ENCODE results near the gene ALK.
"Not testable (repeated sequence)": the region's sequence is repeated elsewhere in the genome, so short reads cannot be mapped to it uniquely, and the experiment has no call there.

The ALK gene

DNA sequence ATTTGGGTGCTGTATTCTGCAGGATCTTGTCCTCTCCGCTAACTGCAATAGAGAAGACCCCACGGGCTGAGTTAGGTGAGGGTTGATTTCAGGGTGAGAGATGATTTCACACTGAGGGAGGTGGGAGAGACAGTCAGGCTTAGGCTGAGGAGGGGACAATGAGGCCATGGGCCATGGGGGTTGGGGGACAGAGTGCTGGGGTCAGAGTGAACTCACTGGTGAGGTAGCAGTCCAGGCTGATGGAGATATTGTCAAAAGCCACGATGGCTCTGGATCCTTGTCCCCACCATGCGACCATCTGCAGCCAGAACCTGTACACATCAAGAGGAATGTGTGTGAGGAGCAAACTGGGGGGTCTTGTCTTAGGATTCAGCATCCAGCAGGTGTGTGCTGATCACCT, 646.2 kb downstream of the ALK start:
- DNase-seq (ENCODE audit: low read depth) = no peak

DNA sequence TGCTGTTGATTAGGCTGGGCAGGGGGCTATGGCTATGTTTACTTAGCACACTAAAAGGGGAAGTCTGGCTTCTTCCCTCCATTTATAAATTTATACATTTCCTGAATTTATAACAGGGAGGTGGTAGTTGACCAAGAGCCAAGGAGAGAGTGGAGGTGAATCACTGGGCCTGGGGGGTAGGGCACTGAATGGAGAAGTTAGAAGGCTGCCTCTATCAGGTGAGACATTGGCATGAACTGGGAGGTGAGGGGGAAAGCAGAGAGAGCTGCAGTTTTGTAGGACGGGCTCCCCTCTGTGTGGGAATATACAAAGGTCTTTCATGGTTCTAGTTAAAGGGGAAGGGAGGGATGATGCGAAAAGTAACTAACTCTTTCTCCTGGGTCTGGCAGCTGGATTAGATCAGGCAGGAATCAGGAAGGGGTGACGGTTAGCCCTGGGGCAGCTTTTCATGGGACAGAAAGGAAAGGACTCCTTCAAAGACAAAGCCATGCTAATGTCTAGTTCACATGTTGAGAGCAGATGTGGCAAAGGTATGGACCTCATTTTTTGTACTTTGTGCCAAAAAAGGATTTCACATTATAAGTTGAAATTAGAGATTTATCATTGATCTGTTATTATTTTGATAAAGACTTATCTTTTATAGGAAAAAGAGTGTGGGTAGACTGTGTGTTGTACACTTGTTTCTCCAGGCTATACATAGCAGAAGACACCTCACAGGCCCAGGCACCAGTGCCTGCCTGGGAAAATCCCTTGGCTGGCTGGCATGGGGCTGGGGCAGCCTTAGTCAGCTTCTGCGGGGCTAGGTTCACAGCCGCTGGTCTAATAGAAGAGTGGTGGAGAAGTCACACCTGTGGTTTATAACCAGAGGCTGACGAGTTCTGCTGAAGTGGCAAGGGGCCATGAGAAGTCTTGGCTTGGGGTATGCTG, 647.4 kb downstream of the ALK start:
- no peak for DNase-seq (ENCODE audit: low read depth)

DNA sequence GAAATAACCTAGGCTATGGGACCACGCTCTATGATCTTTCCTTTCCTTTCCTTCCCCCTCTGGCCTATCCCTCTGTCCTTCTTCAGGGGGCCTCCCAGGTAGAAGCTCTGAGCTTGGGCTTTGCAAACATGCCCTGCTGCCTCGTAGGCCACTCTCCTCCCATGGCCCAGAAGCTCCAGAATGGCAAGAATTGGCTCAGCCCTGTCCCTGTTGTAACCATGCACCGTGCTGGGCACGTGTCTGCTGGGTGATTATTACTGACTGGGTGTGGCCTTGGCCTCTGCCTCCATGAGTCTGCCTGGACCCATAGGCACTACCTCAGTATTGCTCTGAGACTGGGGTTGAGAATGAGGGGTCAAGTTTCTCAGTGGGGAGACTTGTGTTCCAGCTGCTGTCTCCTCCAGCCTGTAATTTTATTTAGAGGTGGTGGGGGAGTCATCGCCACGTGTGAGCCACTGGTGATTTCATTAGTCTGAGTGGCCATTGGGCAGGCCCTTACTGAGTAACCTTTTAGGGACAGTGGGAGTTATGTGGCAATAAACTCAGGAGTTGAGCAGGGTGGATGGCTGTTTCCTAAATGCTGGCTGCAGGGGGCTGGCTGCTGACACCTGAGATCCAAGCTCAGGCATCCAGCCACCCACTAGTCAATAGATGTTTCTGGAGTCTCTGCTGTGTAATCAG, 648.2 kb downstream of the ALK start:
- DNase-seq (ENCODE audit: low read depth) = no peak

DNA sequence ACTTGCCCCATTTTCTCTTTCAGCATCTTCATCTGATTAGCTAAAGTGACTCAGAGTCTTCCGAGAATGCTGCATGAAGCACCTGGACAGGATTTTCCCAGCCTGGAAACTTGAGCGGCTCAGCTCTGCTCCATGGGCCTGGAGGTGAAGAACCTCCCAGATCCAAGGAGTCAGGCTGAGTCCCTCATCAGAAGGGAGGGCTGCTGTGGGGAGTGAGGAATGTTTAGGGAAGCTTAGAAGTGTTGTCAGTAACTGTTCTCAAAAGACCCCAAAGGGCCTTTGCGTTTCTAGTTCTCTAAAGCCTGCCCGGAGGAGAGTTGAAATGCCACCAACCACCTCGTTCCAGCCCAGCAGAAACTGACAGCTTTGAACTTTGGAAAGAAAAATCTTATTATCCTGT, 649.1 kb downstream of the ALK start:
- DNase-seq (ENCODE audit: low read depth) = no peak

DNA sequence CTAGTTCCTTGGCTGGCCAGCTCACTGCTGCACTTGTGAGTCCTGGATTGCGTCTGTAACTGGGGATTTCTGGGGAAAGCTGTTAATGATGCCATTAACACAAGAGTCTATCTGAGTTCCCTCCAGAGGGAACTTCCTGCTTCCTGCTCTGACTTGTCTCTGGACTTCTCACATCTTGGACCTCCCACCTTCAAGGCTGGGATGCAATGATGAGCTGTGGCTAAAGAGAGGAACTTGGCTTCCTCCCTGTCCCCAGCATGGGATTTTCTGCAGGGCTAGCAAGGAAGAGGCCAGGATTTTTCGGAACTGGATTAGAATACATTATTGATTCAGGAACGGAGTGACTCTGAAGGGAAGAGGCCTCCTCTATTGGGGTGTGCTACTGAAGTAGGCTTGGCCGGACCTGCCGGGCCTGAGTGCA, 650.7 kb downstream of the ALK start:
- no peak for DNase-seq (ENCODE audit: low read depth)

DNA sequence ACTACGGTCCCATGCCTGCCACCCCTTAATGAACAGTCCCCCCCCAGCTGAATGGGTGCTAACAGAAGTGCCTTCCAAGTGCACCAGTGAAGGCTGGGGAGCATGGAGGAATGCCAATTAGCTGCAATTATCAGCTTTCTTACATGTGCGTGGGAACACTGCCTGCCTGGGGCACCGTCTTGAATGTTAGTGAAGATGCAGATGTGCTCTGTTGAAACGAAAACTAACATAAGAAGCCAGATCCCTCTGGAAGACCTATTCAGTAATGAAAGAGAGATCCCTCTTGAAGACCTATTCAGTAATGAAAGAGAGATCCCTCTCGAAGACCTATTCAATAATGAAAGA, 651.6 kb downstream of the ALK start:
- DNase-seq (ENCODE audit: low read depth) = no peak

DNA sequence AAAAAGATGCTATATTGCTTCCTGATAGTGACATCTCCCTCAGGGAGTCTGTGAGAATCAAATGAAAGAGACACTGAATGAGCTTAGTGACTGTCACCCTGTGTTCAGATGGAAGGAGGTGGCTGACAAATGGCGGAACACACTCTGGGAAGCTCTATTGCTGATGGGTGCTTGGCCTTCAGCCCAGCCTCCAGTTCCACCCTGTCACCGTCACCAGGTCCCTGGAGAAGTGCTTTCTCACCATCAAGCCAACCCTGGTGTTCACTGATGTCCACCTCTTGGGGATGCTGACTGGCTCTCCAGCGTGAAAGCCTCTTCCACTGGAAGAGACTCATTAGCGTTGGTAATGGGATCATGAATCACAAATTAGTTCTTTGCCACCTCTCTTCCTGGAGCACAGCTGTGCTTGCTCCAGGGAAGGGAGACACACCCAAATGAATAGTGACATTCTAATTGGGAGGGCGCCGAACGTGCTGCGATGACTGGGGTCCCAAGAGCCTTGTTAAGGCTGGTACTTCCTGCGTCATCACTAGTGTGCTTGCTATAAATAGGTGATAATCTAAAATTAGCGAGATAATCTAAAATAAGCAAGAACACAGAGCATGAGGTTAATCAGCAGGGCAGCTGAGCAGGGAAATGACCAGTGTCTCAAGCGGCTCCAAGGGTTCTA, 652.2 kb downstream of the ALK start:
- no peak for DNase-seq (ENCODE audit: low read depth)

DNA sequence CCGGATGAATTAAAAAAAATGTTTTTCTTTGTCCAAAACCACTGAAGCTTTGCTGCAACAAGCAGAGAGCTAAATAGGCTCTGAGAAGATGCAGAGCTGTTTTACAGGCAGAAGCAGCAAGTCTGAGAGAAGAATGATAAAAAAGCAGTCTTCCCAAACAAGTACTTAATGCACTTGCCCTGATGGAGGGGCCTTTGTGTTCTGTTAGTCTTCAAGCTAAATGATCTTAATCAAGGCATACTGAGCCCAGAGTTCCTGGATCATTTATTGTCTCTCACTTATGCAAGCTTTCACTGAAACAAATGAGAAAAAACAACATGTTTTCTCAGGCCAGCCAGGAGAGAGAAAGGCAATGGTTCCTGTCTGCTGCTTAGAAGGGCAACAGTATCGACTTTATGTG, 653.7 kb downstream of the ALK start:
- DNase-seq (ENCODE audit: low read depth) = no peak

DNA sequence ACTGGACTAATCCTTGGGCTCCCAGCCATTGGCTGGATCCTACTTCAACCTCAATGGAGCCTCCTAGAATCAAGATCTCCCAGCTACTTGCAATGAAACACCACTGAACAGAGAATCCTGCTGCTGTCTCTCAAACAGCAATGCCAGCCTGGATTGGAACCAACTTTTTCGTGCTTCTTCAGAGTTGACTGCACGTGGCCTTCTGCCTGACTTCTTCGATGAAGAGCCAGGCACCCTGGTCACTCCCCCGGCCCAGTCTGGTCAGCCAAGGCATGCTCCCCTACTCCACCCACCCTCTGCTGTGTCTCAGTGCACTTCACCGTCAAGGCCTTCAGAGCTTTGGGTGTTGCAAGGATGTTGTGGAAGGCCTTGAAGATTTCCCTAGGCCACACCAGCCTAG, 657.5 kb downstream of the ALK start:
- DNase-seq (ENCODE audit: low read depth) = no peak

DNA sequence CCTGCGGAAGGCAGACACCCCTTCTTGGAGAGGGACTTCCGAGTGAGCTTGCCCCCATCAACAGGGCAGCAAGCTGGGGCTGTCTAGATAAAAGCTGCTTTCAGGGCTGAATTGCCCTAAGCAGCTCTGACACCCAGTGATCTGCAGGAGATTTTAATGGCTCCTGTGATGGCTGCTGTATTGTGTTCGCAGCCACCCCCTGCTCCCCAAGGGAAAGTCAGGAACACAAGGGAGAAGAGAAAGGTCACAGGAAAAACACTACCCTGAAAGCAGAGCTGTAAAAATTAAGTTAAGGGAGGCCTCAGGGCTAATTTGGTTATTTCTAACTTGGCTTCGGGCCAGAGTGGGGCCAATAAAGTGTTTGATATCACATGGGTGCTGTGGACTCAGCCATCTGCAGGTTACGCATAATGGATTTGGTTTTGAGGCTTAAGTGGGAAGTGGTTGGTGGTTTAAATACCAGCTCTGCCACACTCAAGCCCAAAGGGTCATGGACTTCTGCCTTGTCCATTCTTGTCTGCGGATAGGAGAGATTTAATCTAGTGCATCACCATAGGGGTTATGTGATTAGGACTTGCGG, 658.6 kb downstream of the ALK start:
- no peak for DNase-seq (ENCODE audit: low read depth)

DNA sequence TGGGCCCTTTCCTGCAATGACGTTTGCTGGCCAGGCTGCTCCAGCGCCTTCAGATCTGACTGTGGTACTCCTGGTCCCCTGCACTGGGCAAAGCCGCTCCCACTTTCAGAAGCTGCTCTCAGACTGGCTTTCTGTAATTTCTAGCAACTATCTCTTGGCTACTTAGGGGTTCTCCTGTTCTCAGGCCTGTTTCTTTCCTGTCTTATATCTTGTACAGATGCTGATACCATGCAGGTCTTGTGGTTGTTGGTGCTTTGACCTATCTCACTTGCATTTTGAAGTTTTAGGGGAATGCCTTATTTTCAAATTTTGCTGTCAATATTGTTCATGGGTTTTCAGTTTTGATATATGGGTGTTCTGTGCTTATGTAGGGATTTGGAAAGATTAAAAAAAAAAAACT, 660.4 kb downstream of the ALK start:
- DNase-seq (ENCODE audit: low read depth) = no peak

DNA sequence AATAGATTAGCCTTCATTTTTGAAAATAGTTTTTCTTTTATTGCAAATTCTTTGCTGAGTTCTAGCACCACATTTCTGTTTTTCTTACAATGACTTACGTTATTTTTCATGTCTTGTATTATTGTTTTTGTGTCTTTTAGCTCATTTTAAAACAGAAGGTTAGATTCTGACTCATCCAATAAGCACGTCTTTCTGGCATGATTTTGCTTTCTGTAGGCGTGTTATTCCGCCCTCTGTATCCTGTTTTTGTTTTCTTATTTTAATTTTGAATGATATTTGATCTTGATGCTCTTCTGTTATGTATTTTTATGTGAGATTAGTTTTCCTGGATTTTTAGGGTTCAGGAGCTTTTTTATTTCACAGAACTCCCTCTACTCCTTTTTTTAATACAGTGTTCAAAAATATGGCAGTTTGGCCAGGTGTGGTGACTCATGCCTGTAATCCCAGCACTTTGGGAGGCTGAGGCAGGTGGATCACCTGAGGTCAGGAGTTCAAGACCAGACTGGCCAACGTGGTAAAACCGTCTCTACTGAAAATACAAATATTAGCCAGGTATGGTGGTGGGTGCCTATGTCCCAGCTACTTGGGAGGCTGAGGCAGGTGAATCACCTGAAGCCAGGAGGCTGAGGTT, 661.1 kb downstream of the ALK start:
- peak; percentile 25 for DNase-seq (ENCODE audit: low read depth)

DNA sequence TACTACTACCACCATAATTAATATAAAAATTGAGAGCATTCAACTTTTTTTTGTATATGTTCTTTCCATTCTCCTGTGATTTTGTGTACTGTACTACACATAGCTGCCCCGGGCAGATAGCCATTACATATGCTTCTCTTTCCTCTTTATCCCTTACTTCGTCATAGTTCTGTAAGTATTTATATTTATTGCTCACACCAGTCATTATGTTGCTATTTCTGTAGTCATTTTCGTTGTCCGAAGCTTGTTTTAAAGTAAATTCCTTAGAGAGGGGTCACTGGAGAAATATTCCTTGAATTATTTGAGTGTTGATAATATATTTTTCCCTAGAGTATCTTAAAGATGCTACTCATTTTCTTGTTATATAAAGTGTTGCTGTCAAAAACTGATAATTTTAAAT, 662.2 kb downstream of the ALK start:
- no peak for DNase-seq (ENCODE audit: low read depth)

DNA sequence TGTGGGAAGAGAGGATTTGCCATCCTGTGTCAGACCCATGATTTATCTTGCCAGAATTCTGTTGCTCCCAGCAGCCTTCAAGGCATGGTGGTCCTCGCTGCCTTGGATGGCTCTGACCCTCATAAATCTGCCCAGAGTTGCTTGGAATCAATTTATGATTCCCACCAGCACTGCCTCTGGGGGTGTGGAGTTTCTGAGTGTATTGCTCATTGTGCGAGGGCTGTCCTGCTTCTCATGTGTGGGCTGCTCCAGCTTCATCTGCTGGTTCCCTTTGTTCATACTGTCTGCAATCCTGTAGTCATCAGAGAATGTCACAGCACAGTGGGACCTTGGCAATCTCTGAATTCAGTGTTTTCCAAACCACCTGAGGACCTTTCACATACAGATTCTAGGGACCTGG, 666.4 kb downstream of the ALK start:
- no peak for DNase-seq (ENCODE audit: low read depth)

DNA sequence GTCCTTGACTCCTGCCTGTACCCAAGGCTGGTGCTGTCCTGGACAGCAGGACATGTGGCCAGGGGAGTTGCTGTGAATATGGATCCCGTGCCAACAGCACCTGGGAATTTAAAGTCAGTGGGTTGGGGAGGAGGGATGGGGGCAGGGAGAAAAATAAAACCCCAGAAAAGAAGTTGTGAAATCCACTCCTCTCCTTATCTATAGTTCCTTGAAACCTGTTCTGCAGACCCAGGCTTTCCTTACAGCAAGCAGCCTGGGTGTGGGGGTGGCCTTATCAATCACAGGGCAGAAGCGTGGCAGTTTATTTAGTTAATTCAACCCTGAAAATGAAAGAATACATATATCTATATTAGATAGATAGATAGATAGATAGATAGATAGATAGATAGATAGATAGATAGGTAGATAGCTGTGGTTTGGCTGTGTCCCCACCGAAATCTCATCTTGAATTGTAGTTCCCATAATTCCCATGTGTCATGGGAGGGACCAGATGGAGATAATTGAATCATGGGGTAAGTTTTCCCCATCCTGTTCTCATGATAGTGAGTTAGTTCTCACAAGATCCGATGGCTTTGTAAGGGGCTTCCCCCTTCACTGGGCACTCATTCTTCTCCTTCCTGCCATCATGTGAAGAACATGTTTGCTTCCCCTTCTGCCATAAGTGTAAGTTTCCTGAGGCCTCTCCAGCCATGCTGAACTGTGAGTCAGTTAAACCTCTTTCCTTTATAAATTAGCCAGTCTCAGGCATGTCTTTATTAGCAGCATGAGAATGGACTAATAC, 667.7 kb downstream of the ALK start:
- DNase-seq (ENCODE audit: low read depth) = not testable (repeated sequence)

DNA sequence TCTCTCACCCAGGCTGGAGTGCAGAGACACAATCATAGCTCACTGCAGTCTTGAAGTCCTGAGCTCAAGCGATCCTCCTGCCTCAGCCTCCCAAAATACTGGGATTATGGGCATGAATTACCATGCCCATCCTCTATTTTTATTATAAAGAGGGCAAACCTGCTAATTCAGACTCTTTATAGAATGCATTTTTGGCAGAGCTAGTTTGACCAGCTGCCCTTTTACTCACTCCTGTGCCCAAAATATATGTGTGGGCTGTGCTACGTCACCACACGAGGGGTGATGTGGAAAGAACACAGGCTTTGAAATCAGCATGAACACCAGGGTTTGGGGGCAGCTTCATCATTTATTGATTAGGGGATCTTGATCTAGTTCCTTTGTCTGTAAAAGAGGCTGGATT, 668.4 kb downstream of the ALK start:
- no peak for DNase-seq (ENCODE audit: low read depth)

DNA sequence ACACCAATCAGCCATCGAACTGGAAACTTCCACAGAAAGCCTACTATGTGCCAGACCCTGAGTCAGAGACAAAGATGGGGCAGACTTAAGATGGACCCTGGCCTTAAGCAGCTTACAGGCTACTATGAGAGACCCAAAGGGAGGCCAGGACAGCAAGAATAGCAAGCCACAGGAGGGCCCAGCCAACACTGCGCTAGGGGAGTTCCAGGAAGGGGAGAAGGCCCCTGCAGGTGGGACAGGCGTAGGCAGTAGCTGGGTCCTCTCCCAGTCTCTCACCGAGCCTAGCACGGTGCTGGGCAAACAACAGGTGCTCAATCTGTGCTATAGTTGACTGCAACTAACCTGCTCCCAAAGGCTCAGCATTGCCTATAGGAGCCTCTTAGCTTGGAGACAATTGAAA, 670.0 kb downstream of the ALK start:
- no peak for DNase-seq (ENCODE audit: low read depth)

DNA sequence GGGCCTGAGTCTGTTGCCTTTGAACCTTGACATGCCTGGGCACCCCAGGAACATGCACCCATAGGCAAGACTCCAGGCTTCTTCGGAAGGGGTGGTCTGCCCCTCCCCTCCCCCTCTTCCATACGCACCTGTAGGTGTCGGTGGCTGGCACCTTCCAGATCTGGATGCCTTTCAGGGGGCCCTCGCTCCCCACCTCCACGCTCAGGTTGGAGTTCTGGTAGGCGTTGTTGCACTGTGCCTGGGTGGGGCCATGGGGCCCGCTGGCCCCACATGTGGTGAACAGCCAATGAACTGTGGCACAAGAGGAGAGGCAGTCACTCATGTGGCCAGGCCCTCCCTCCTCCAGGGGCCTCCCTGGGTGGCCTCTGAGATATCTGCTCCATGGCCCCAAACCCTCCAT, 670.4 kb downstream of the ALK start:
- DNase-seq (ENCODE audit: low read depth) = no peak

DNA sequence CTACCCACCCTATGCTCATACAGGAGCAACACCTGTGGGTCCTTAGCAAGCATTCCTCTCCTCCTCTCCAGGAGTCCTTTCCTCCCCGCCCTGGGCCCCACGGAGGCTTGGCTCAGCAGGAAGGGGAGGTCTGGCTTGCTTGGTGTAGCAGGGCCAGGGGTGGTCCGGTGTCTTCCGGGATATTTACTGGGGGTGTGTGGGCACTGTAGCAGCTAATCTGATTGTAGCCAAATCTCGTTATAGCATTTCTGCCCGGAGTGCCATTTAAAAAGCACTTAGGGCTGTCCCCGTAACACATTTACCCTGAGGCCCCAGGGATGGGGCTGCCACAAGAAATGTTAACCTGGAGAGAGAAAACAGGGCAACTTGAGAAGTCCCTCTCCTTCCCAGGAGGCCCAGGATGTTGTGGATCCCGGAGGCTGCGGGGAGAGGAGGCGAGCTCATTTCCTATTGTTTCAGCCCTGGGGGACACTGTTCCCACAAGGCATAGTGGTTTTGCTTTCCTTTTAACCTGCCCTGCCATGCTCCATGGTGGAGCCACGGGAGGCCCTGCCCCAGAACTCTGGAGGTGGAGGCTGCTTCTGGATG, 671.6 kb downstream of the ALK start:
- DNase-seq (ENCODE audit: low read depth) = no peak

DNA sequence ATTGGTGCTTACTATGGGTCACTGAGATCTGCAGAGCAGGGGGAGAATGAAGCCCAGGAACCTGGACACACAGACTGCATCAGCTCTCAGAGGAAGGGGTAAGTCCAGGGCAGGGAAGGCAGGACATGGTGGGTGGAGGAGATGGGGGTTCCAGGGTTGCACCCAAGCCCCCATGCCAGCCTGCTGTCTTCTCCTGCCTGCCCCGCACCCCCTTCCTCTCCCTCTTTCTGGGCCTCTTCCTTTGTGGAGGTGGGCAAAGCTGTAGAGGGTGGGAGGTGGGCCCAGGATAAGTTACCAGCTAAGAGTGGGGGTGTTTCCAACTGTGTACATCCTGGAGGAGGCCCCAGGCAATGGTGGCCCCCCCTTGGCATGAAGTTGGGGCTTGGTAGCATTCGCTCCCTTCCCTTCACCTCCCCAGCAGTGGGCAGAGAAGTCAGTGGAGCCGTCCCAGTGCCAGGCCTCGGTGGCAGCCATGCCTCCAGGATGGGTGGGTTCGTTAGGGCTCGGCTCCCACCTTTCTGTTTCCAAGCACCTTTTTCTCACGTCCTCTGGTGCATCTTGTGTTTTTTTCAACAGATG, 674.0 kb downstream of the ALK start:
- no peak for DNase-seq (ENCODE audit: low read depth)

Data from fibroblast of gingiva (primary cell).